GM23338 (cell line): ENCODE data around the gene LARGE1.

Experiments
- CREB1 ChIP-seq: fragments of 250-450 bp; sonication (Bioruptor Pico); IDR thresholded peaks from 2 replicates; pipeline ENCODE4 v1.5.0; 2020; ENCODE audit warnings: low read depth, mild to moderate bottlenecking, moderate library complexity
- EZH2 ChIP-seq: fragments of 200-600 bp; sonication (generic); IDR thresholded peaks from one replicate; pipeline ENCODE4 v1.8.0; 2017; ENCODE audit warnings: antibody characterized with exemption, mild to moderate bottlenecking, low read depth; ENCODE audit not compliant: unreplicated experiment
- EZH2phosphoT487 ChIP-seq: fragments of 200-600 bp; sonication (generic); IDR thresholded peaks from one replicate; pipeline ENCODE4 v1.8.1; 2018; ENCODE audit warnings: antibody characterized with exemption; ENCODE audit not compliant: unreplicated experiment
- NANOG ChIP-seq: IDR thresholded peaks from 2 replicates; pipeline ENCODE4 v1.6.1; 2016; ENCODE audit warnings: antibody characterized with exemption, borderline replicate concordance
- POLR2AphosphoS5 ChIP-seq: IDR thresholded peaks from 2 replicates; pipeline ENCODE4 v1.6.1; 2016; ENCODE audit warnings: antibody characterized with exemption, low read depth
- TF ChIP-seq, protein P1 (sequence below), 2 experiments: fragments of 200-600 bp in 1 of 2; sonication (generic) in 1 of 2; conservative IDR thresholded peaks; 2 replicates each; pipeline versions ENCODE4 v1.5.1 to v1.6.1; 2016 to 2017; ENCODE audit warnings: antibody characterized with exemption in 2 of 2, low read depth in 2 of 2, mild to moderate bottlenecking in 2 of 2, moderate library complexity in 1 of 2
- TF ChIP-seq, protein P2 (sequence below): IDR thresholded peaks from one replicate; pipeline ENCODE4 v1.6.1; 2018; ENCODE audit warnings: antibody characterized with exemption; ENCODE audit not compliant: unreplicated experiment

DNA sequence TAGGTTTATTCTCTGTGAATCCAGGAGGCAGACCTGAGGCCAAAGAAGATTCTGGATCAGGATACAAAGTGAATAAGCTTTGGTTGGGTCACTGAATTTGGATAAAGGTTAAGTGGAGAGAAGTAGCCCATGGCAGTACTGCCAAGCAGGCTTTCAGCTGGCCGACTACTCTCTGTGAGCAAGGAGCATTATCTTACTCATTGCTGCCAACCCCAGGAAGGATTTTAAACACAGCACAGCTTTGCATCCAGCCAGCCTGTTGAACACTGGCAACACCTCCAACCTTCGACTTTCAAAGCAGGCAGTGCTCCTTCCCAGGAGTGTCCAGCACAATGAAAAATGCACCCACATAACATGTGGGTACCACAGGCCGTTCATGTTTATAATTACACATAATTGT, 498.4 kb downstream of the LARGE1 start:
- TF ChIP-seq, protein P1, sequence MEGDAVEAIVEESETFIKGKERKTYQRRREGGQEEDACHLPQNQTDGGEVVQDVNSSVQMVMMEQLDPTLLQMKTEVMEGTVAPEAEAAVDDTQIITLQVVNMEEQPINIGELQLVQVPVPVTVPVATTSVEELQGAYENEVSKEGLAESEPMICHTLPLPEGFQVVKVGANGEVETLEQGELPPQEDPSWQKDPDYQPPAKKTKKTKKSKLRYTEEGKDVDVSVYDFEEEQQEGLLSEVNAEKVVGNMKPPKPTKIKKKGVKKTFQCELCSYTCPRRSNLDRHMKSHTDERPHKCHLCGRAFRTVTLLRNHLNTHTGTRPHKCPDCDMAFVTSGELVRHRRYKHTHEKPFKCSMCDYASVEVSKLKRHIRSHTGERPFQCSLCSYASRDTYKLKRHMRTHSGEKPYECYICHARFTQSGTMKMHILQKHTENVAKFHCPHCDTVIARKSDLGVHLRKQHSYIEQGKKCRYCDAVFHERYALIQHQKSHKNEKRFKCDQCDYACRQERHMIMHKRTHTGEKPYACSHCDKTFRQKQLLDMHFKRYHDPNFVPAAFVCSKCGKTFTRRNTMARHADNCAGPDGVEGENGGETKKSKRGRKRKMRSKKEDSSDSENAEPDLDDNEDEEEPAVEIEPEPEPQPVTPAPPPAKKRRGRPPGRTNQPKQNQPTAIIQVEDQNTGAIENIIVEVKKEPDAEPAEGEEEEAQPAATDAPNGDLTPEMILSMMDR (conservative IDR thresholded peaks at IDR 0.05; ENCODE audit: low read depth in 2 of 2) = no peak
- TF ChIP-seq POLR2AphosphoS5 (no peak), NANOG (no peak), EZH2phosphoT487 (no peak), CREB1 (CRISPR knock-in tag) (no peak), EZH2 (no peak)
- TF ChIP-seq, protein P2, sequence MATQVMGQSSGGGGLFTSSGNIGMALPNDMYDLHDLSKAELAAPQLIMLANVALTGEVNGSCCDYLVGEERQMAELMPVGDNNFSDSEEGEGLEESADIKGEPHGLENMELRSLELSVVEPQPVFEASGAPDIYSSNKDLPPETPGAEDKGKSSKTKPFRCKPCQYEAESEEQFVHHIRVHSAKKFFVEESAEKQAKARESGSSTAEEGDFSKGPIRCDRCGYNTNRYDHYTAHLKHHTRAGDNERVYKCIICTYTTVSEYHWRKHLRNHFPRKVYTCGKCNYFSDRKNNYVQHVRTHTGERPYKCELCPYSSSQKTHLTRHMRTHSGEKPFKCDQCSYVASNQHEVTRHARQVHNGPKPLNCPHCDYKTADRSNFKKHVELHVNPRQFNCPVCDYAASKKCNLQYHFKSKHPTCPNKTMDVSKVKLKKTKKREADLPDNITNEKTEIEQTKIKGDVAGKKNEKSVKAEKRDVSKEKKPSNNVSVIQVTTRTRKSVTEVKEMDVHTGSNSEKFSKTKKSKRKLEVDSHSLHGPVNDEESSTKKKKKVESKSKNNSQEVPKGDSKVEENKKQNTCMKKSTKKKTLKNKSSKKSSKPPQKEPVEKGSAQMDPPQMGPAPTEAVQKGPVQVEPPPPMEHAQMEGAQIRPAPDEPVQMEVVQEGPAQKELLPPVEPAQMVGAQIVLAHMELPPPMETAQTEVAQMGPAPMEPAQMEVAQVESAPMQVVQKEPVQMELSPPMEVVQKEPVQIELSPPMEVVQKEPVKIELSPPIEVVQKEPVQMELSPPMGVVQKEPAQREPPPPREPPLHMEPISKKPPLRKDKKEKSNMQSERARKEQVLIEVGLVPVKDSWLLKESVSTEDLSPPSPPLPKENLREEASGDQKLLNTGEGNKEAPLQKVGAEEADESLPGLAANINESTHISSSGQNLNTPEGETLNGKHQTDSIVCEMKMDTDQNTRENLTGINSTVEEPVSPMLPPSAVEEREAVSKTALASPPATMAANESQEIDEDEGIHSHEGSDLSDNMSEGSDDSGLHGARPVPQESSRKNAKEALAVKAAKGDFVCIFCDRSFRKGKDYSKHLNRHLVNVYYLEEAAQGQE = no peak
